ENCODE data around the gene DFFB. TPM values are rescaled to one million over a fixed set of nuclear protein-coding genes. Genes with fewer than 3 reads are reported as not detected.

Gene DFFB
- total RNA-seq, 1 experiment from 2014 or later = 9.0 TPM

DNA sequence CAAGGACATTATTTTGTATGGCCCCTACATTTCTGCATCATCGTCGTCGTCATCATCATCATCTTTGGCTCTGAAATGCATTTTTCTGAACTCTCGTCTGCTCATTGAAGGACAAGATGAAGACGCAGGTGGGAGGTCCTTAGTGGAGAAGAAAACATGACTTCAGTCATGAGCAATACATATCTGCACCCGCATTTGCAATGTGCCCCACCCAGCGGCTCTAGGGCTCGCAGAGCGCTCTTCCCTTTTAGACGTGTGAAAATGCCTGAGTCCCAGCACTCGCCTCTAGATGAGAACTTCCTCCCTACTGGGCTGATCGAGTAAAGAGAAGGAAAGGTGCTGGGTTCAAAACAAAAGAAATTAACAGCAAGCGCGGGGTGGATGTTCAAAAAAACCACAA, 32.7 kb downstream of the DFFB start:
- no TSS peak for BruUV-seq (replicated peaks)
- Histone ChIP-seq H3K9ac (ENCODE audit: low read length) (no peak overlapping the region), H3K36me3 (ENCODE audit: control insufficient read depth in 1 of 2, insufficient read depth in 2 of 2, low read length in 2 of 2) (peaks cover 17 to 24% of the 10 kb centered on the region in 2 experiments; a peak in 3 of 4 replicates), H3K4me3 (replicated peaks in 1 of 2; ENCODE audit: low read depth in 1 of 2, low read length in 2 of 2) (no peak overlapping the region), H3K4me2 (ENCODE audit: low read length) (no peak overlapping the region), H3K79me2 (ENCODE audit: insufficient read depth, low read length) (peaks cover 30% of the 10 kb centered on the region), H3K4me1 (ENCODE audit: control insufficient read depth in 1 of 2, insufficient read depth in 2 of 2, low read length in 2 of 2) (no peaks in the 10 kb centered on the region), H2AFZ (ENCODE audit: low read depth, low read length, poor library complexity, severe bottlenecking) (no peak overlapping the region), H3K27ac (ENCODE audit: low read depth, low read length) (no peak overlapping the region), H4K20me1 (ENCODE audit: insufficient read depth) (no peaks in the 10 kb centered on the region), H3K9me2 (ENCODE audit: insufficient read depth) (no peaks in the 10 kb centered on the region), H3K9me3 (ENCODE audit: control insufficient read depth in 1 of 2, insufficient read depth in 1 of 2, low read depth in 1 of 2, low read length in 2 of 2) (no peaks in the 10 kb centered on the region), H3K27me3 (ENCODE audit: insufficient read depth, low read length) (no peaks in the 10 kb centered on the region)
- DNase-seq (ENCODE audit: low read depth, low spot score) (no peak), ATAC-seq (no peak)
- CTCF ChIA-PET = no interaction called here
- no peak for TF ChIP-seq TCF7L2 (IDR thresholded peaks at IDR 0.05; ENCODE audit: borderline replicate concordance, extremely low read depth, insufficient read depth, insufficient read length)
- TF ChIP-seq, protein P1, sequence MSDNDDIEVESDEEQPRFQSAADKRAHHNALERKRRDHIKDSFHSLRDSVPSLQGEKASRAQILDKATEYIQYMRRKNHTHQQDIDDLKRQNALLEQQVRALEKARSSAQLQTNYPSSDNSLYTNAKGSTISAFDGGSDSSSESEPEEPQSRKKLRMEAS (IDR thresholded peaks at IDR 0.05) = no peak
- TF ChIP-seq POLR2A (IDR thresholded peaks at IDR 0.05; ENCODE audit: borderline replicate concordance, extremely low read depth, insufficient read depth, insufficient read length) = no peak
- TF ChIP-seq, protein P2, sequence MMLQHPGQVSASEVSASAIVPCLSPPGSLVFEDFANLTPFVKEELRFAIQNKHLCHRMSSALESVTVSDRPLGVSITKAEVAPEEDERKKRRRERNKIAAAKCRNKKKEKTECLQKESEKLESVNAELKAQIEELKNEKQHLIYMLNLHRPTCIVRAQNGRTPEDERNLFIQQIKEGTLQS (IDR thresholded peaks at IDR 0.05) = no peak
- TF ChIP-seq RAD21 (IDR thresholded peaks at IDR 0.05; ENCODE audit: low read depth) = no peak
- TF ChIP-seq, protein P3, sequence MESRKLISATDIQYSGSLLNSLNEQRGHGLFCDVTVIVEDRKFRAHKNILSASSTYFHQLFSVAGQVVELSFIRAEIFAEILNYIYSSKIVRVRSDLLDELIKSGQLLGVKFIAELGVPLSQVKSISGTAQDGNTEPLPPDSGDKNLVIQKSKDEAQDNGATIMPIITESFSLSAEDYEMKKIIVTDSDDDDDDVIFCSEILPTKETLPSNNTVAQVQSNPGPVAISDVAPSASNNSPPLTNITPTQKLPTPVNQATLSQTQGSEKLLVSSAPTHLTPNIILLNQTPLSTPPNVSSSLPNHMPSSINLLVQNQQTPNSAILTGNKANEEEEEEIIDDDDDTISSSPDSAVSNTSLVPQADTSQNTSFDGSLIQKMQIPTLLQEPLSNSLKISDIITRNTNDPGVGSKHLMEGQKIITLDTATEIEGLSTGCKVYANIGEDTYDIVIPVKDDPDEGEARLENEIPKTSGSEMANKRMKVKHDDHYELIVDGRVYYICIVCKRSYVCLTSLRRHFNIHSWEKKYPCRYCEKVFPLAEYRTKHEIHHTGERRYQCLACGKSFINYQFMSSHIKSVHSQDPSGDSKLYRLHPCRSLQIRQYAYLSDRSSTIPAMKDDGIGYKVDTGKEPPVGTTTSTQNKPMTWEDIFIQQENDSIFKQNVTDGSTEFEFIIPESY (IDR thresholded peaks at IDR 0.05; ENCODE audit: extremely low read depth, insufficient replicate concordance, low read length) = no peak
- TF ChIP-seq YY1 (IDR thresholded peaks at IDR 0.05; ENCODE audit: extremely low read depth, insufficient replicate concordance, low read depth, low read length) = no peak
- no peak for TF ChIP-seq ELF1 (IDR thresholded peaks at IDR 0.05; ENCODE audit: borderline replicate concordance, low read depth)
- no peak for TF ChIP-seq FOSL1 (IDR thresholded peaks at IDR 0.05; ENCODE audit: low read depth)
- TF ChIP-seq SP1 (IDR thresholded peaks at IDR 0.05; ENCODE audit: low read depth) = no peak
- TF ChIP-seq, protein P4, sequence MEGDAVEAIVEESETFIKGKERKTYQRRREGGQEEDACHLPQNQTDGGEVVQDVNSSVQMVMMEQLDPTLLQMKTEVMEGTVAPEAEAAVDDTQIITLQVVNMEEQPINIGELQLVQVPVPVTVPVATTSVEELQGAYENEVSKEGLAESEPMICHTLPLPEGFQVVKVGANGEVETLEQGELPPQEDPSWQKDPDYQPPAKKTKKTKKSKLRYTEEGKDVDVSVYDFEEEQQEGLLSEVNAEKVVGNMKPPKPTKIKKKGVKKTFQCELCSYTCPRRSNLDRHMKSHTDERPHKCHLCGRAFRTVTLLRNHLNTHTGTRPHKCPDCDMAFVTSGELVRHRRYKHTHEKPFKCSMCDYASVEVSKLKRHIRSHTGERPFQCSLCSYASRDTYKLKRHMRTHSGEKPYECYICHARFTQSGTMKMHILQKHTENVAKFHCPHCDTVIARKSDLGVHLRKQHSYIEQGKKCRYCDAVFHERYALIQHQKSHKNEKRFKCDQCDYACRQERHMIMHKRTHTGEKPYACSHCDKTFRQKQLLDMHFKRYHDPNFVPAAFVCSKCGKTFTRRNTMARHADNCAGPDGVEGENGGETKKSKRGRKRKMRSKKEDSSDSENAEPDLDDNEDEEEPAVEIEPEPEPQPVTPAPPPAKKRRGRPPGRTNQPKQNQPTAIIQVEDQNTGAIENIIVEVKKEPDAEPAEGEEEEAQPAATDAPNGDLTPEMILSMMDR (IDR thresholded peaks at IDR 0.05 in 2 of 3, conservative IDR thresholded peaks at IDR 0.05 in 1 of 3; ENCODE audit: borderline replicate concordance in 1 of 3, insufficient read depth in 1 of 3, low read depth in 2 of 3, low read length in 2 of 3) = no peak
- TF ChIP-seq SIN3A (IDR thresholded peaks at IDR 0.05; ENCODE audit: low read depth) = no peak
- no peak for TF ChIP-seq JUND (IDR thresholded peaks at IDR 0.05)
- no peak for TF ChIP-seq CBX3 (IDR thresholded peaks at IDR 0.05; ENCODE audit: low read depth)
- TF ChIP-seq EGR1 (IDR thresholded peaks at IDR 0.05; ENCODE audit: low read depth) = no peak
- RAD21 ChIA-PET (ENCODE audit: low non-redundant PET in 1 of 2, low total read pairs in 2 of 2, uncharacterized antibody in 2 of 2, unreplicated experiment in 2 of 2) = no interaction called here
- intact Hi-C loops (cut with micrococcal nuclease) = no loop called here
- POLR2A ChIA-PET = no interaction called here
